Measurements from ENCODE around the gene CSNK1A1.
A peak's percentile ranks its signal among the peaks of the same experiment; 100 is the strongest.
"Not testable (repeated sequence)": the region's sequence is repeated elsewhere in the genome, so short reads cannot be mapped to it uniquely, and the experiment has no call there.

Gene CSNK1A1

GRCh38 chr5:149456597-149457392, 94.4 kb downstream of the CSNK1A1 start:
- DNase-seq (ENCODE audit: low read depth): no peak

GRCh38 chr5:149455889-149456409, 95.3 kb downstream of the CSNK1A1 start:
- DNase-seq (ENCODE audit: low read depth): no peak

- no peak for DNase-seq (ENCODE audit: low read depth)
These were observed 97.4 kb downstream of the CSNK1A1 start for GRCh38 chr5:149453618-149454415.

- DNase-seq (ENCODE audit: low read depth): no peak
These were observed 98.3 kb downstream of the CSNK1A1 start for GRCh38 chr5:149452665-149453617.

GRCh38 chr5:149452007-149452664, 99.1 kb downstream of the CSNK1A1 start:
- no peak for DNase-seq (ENCODE audit: low read depth)

- no peak for DNase-seq (ENCODE audit: low read depth)
These were observed 101.0 kb downstream of the CSNK1A1 start for GRCh38 chr5:149450199-149450598.

- no peak for DNase-seq (ENCODE audit: low read depth)
These were observed 102.2 kb downstream of the CSNK1A1 start for GRCh38 chr5:149448831-149449714.

- no peak for DNase-seq (ENCODE audit: low read depth)
These were observed 102.8 kb downstream of the CSNK1A1 start for GRCh38 chr5:149448431-149448830.

- DNase-seq (ENCODE audit: low read depth): no peak
These were observed 103.6 kb downstream of the CSNK1A1 start for GRCh38 chr5:149447373-149448367.

- not testable (repeated sequence) for DNase-seq (ENCODE audit: low read depth)
These were observed 104.4 kb downstream of the CSNK1A1 start for GRCh38 chr5:149446794-149447193.

- no peak for DNase-seq (ENCODE audit: low read depth)
These were observed 105.4 kb downstream of the CSNK1A1 start for GRCh38 chr5:149445739-149446369.

GRCh38 chr5:149445343-149445738, 105.9 kb downstream of the CSNK1A1 start:
- DNase-seq (ENCODE audit: low read depth): no peak

- not testable (repeated sequence) for DNase-seq (ENCODE audit: low read depth)
These were observed 106.8 kb downstream of the CSNK1A1 start for GRCh38 chr5:149444430-149444829.

- no peak for DNase-seq (ENCODE audit: low read depth)
These were observed 108.0 kb downstream of the CSNK1A1 start for GRCh38 chr5:149443210-149443609.

- DNase-seq (ENCODE audit: low read depth): peak; percentile 60
These were observed 108.6 kb downstream of the CSNK1A1 start for GRCh38 chr5:149442563-149443182.

All from stimulated activated CD8-positive, alpha-beta memory T cell treated with anti-CD3 and anti-CD28 coated beads, Interleukin-15, amount 100 ng/mL, for 1 hour (primary cell).